Colonic mucosa (tissue), 4 donors: Measurements from ENCODE around the gene AQR. TPM values are rescaled to one million over a fixed set of nuclear protein-coding genes. Genes with fewer than 3 reads are reported as not detected.
"Not testable (repeated sequence)": the region's sequence is repeated elsewhere in the genome, so short reads cannot be mapped to it uniquely, and the experiment has no call there.

ENCODE experiments used
- DNase-seq: peaks from one replicate; pipeline ENCODE4 v3.0.0-alpha.2; 2020
- H3K27ac ChIP-seq: fragments of 200-600 bp; one replicate; pipeline ENCODE4 v1.8.0; 2021
- H3K27me3 ChIP-seq: fragments of 200-600 bp; one replicate; pipeline ENCODE4 v1.8.0; 2021
- H3K36me3 ChIP-seq: fragments of 200-600 bp; one replicate; pipeline ENCODE4 v1.8.0; 2021
- H3K4me1 ChIP-seq: fragments of 200-600 bp; one replicate; pipeline ENCODE4 v1.8.0; 2021; ENCODE audit warnings: mild to moderate bottlenecking
- H3K4me3 ChIP-seq: fragments of 200-600 bp; one replicate; pipeline ENCODE4 v1.8.0; 2021
- H3K9ac ChIP-seq, 2 donors: one replicate each; pipeline ENCODE4 v1.7.0; 2013; ENCODE audit warnings: control low read depth in 2 of 2, low read depth in 2 of 2, low read length in 2 of 2
- H3K9me3 ChIP-seq: fragments of 200-600 bp; one replicate; pipeline ENCODE4 v1.8.0; 2021
- CTCF ChIP-seq: fragments of 200-600 bp; IDR thresholded peaks from one replicate; pipeline ENCODE4 v1.8.0; 2022; ENCODE audit warnings: antibody characterized with exemption, mild to moderate bottlenecking
- intact Hi-C: fragments of 100-400 bp; cut with DNase I; formaldehyde crosslinking; loops from one replicate; pipeline ENCODE4 v1.14.1; 2022
- total RNA-seq, 2 donors: library from RNA; stranded (reverse); fragmentation: NEBNext Ultra II Directional in 1 of 2; extraction: Animal tissue kit (Norgen Biotek cat#: 25700) in 1 of 2; gene quantifications; one replicate each; pipeline ENCODE4 v1.2.1, GENCODE V29; 2021
- donor health status: healthy.
- donor health status: DM: no; HTN: no; CAD: no.
- donor health status: DM: no; HTN: no; CAD: no.

Gene AQR
- total RNA-seq, 2 donors from 2014 or later = 26.5 to 27.0 TPM

- intact Hi-C loops = no loop called here
- H3K4me1 ChIP-seq = no peaks in the 10 kb centered on the region
- no peak for TF ChIP-seq CTCF
- no peak for DNase-seq
- no peak overlapping the region for H3K27ac ChIP-seq
- H3K36me3 ChIP-seq = no peaks in the 10 kb centered on the region
- H3K4me3 ChIP-seq = no peak overlapping the region
- H3K9me3 ChIP-seq = no peaks in the 10 kb centered on the region
- H3K9ac ChIP-seq = no peak overlapping the region
- H3K27me3 ChIP-seq = no peaks in the 10 kb centered on the region
Observed at GRCh38 chr15:34976743-34977142, 7.2 kb upstream of the AQR start.

- TF ChIP-seq CTCF = no peak
- Histone ChIP-seq H3K9me3 (no peaks in the 10 kb centered on the region), H3K9ac (no peak overlapping the region), H3K4me1 (no peaks in the 10 kb centered on the region), H3K27ac (no peak overlapping the region), H3K27me3 (no peaks in the 10 kb centered on the region), H3K36me3 (no peaks in the 10 kb centered on the region), H3K4me3 (no peak overlapping the region)
- no peak for DNase-seq
- intact Hi-C loops = no loop called here
Observed at GRCh38 chr15:34976073-34976472, 6.5 kb upstream of the AQR start.

GRCh38 chr15:34973512-34973911 lies 4.0 kb upstream of the AQR start:
- no peaks in the 10 kb centered on the region for H3K27me3 ChIP-seq
- DNase-seq = no peak
- no peak overlapping the region for H3K27ac ChIP-seq
- intact Hi-C loops = no loop called here
- H3K36me3 ChIP-seq = no peaks in the 10 kb centered on the region
- H3K9ac ChIP-seq = no peak overlapping the region
- no peaks in the 10 kb centered on the region for H3K4me1 ChIP-seq
- H3K4me3 ChIP-seq = no peak overlapping the region
- H3K9me3 ChIP-seq = no peaks in the 10 kb centered on the region
- no peak for TF ChIP-seq CTCF

GRCh38 chr15:34970098-34970643 lies 629 bp upstream of the AQR start:
- DNase-seq, H3K27me3 ChIP-seq, H3K36me3 ChIP-seq, intact Hi-C loops, H3K4me1 ChIP-seq, H3K9me3 ChIP-seq, H3K27ac ChIP-seq: not testable (repeated sequence)
- Histone ChIP-seq H3K9ac (peak overlapping the region in 1 of 2 donors; percentile 26), H3K4me3 (peak overlapping the region; percentile 91)

GRCh38 chr15:34964277-34964676 lies 5.3 kb downstream of the AQR start:
- no peak for DNase-seq
- Histone ChIP-seq H3K4me1 (no peaks in the 10 kb centered on the region), H3K27me3 (no peaks in the 10 kb centered on the region), H3K9me3 (no peaks in the 10 kb centered on the region), H3K9ac (no peak overlapping the region), H3K27ac (no peak overlapping the region), H3K4me3 (no peak overlapping the region), H3K36me3 (no peaks in the 10 kb centered on the region)
- TF ChIP-seq CTCF = no peak
- intact Hi-C loops = no loop called here

GRCh38 chr15:34953851-34954250 lies 15.7 kb downstream of the AQR start:
- Histone ChIP-seq H3K9ac (no peak overlapping the region), H3K9me3 (no peaks in the 10 kb centered on the region), H3K36me3 (peaks cover 5% of the 10 kb centered on the region), H3K27ac (no peak overlapping the region), H3K4me1 (no peaks in the 10 kb centered on the region), H3K27me3 (no peaks in the 10 kb centered on the region), H3K4me3 (no peak overlapping the region)
- intact Hi-C loops = no loop called here
- no peak for DNase-seq
- TF ChIP-seq CTCF = no peak
